ENCODE results near the gene GSTT2.

GSTT2 gene

GRCh38 chr22:24008381-24009226, 28.7 kb downstream of the GSTT2 start:
- DNase-seq (ENCODE audit: low read depth): no peak
- no peak overlapping the region for H3K4me3 ChIP-seq (ENCODE audit: low read length)
- TF ChIP-seq, protein P1, sequence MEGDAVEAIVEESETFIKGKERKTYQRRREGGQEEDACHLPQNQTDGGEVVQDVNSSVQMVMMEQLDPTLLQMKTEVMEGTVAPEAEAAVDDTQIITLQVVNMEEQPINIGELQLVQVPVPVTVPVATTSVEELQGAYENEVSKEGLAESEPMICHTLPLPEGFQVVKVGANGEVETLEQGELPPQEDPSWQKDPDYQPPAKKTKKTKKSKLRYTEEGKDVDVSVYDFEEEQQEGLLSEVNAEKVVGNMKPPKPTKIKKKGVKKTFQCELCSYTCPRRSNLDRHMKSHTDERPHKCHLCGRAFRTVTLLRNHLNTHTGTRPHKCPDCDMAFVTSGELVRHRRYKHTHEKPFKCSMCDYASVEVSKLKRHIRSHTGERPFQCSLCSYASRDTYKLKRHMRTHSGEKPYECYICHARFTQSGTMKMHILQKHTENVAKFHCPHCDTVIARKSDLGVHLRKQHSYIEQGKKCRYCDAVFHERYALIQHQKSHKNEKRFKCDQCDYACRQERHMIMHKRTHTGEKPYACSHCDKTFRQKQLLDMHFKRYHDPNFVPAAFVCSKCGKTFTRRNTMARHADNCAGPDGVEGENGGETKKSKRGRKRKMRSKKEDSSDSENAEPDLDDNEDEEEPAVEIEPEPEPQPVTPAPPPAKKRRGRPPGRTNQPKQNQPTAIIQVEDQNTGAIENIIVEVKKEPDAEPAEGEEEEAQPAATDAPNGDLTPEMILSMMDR (IDR thresholded peaks at IDR 0.05; ENCODE audit: insufficient read depth, low read depth, low read length, missing control alignments): no peak

- no peak overlapping the region for H3K4me3 ChIP-seq (ENCODE audit: low read length)
- TF ChIP-seq, protein P1 (IDR thresholded peaks at IDR 0.05; ENCODE audit: insufficient read depth, low read depth, low read length, missing control alignments): no peak
- DNase-seq (ENCODE audit: low read depth): no peak
Measured at GRCh38 chr22:24009227-24010017, 29.5 kb downstream of the GSTT2 start.

- no peak overlapping the region for H3K4me3 ChIP-seq (ENCODE audit: low read length)
- TF ChIP-seq, protein P1 (IDR thresholded peaks at IDR 0.05; ENCODE audit: insufficient read depth, low read depth, low read length, missing control alignments): no peak
- DNase-seq (ENCODE audit: low read depth): no peak
Measured at GRCh38 chr22:24010018-24010391, 30.1 kb downstream of the GSTT2 start.

- TF ChIP-seq, protein P1 (IDR thresholded peaks at IDR 0.05; ENCODE audit: insufficient read depth, low read depth, low read length, missing control alignments): no peak
- peak; percentile 26 for DNase-seq (ENCODE audit: low read depth)
- peak overlapping the region; percentile 94 for H3K4me3 ChIP-seq (ENCODE audit: low read length)
Measured at GRCh38 chr22:24011735-24012068, 31.8 kb downstream of the GSTT2 start.

DNA sequence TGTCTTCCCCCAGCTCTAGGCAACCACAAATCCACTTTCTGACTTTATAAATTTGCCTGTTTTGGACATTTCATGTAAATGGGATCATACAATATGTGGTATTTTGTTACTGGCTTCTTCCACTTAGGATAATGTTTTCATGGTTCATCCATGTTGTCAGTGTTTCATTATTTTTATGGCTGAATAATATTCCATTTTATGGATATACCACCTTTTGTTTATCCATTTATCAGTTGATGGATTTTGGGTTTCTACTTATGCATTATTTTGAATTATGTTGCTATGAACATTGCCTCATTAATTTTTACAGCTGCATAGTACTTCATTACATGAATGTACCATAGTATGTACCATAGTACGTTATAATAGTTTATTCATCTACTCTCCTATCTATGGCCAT, 36.2 kb downstream of the GSTT2 start:
- TF ChIP-seq, protein P1 (IDR thresholded peaks at IDR 0.05; ENCODE audit: insufficient read depth, low read depth, low read length, missing control alignments): no peak
- no peak for DNase-seq (ENCODE audit: low read depth)
- no peak overlapping the region for H3K4me3 ChIP-seq (ENCODE audit: low read length)

DNA sequence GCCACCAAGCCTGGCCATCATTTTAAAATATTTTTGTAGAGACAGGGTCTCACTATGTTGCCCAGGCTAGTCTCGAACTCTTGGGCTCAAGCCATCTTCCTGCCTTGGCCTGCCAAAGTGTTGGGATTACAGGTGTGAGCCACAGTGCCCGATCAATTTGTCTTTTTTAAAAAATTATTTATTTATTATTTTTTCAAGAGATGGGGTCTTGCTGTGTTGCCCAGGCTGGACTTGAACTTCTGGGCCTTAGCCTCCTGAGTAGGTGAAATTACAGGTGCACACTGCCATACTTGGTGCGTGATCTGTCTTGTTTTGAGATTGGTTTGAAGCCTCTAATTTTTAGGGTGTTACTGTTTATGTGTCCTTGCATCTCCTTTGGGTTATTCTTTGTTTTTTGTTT, 41.4 kb downstream of the GSTT2 start:
- DNase-seq (ENCODE audit: low read depth): no peak
- TF ChIP-seq, protein P1 (IDR thresholded peaks at IDR 0.05; ENCODE audit: insufficient read depth, low read depth, low read length, missing control alignments): no peak
- no peak overlapping the region for H3K4me3 ChIP-seq (ENCODE audit: low read length)

Data from epithelial cell of esophagus (primary cell).